GM19372 (cell line): ENCODE results near the gene ELF2.
"Not testable (repeated sequence)": the region's sequence is repeated elsewhere in the genome, so short reads cannot be mapped to it uniquely, and the experiment has no call there.

Experiments used
- ATAC-seq: cut with Tn5 transposase; IDR thresholded peaks from one replicate; pipeline ENCODE4 v1.9.1; 2021; ENCODE audit warnings: mild to moderate bottlenecking, low read depth, moderate library complexity; ENCODE audit not compliant: unreplicated experiment

The ELF2 gene

DNA sequence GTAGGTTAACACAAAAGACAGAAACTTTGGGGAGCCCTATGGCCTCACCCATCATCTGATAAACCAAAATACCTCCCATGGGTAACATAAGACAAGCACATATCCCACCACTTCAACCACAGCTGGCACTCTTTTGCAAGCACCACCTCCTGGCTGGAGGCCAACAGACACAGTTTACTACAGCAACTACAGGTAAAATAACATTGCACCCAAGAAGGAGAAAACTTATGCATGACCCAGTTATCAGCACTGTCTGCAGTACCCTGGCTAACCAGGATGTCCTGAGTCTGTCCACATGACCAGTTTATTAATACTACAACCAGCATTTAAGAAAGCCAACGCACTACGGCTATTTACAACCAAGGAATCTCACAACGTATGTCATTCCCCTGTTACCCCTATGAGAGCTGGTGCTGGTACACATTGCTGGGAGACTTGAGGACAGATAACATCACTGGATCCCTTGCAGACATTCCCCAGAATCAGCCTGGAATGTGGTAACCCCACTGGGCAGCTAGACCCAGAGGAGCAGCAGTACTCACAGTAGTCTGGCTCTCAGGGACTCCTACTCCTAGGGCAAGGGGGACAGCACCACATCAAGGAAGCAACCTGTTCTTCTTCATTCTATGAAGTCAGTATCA is 32.0 kb downstream of the ELF2 start:
- no peak for ATAC-seq

DNA sequence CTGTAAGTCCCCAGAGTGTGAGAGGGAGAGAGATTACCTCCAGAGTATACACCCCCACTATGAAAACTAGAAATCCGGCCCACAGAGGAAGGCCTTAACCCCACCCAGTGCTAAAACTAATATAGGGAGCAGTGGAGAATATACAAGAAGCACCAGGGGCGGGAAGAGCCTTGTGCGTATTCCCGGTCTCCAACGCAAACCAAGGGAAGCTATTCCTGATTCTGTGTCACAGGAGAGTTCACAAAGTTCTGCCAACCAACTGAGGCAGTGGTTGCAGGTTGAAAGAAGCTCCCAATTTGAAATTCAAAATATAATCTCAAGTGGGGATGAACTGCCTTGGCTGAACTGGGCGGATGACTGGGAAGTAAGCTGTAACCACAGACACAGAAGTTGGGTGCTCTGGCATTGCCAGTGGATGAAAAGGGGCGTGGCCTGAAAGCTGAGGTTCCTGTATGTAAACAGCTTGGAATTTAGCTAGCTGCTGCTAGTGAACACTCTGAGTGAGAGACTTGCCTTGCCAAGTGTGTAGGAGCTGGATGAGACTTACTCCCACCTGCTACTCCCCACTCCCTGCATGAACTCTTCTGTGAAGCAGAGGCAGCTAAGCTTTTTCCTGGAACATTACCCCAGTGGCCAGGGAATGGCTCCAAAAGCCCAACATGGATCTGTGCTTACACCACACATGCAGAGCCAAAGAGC is 32.7 kb downstream of the ELF2 start:
- no peak for ATAC-seq

- ATAC-seq = no peak
Observed at GRCh38 chr4:139142980-139143379, 34.0 kb downstream of the ELF2 start.

DNA sequence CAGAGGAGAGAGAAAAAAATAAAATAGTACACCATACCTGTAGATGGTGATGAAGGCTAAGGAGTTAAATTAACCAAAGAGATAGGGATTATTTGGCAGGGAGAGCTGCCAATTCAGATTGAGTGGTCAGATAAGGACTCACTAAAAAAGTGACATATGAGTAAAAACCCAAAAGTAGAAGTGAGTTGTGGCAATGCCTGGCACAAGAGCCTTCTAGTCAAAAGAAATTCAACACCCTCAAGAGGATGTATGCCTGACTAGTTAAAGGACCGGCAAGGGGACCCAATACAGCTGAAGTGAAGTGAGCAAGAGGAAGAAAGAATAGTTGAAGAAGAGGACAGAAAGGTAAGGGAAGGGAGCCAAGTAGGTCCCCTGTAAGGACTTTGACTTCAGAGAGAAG is 34.9 kb downstream of the ELF2 start:
- ATAC-seq = no peak

DNA sequence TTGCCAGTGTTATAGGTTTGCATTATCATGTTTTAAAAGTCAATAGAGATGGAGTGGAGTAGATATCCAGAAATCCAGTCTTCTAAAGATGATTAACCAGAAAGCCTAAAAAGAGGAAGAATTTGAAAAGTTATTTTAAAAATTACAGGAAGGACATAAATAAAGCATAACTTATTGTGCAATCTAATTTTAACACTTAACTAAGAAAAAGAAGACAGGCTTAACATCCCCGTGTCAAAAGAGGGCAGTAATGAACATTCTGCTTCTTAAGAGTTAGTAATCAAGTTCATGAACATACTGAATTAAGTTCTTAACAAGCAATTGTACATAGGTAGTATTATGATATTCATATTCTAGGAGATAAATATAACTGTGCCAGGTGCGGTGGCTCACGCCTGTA is 39.3 kb downstream of the ELF2 start:
- no peak for ATAC-seq

GRCh38 chr4:139134403-139134802 is 42.6 kb downstream of the ELF2 start:
- no peak for ATAC-seq

DNA sequence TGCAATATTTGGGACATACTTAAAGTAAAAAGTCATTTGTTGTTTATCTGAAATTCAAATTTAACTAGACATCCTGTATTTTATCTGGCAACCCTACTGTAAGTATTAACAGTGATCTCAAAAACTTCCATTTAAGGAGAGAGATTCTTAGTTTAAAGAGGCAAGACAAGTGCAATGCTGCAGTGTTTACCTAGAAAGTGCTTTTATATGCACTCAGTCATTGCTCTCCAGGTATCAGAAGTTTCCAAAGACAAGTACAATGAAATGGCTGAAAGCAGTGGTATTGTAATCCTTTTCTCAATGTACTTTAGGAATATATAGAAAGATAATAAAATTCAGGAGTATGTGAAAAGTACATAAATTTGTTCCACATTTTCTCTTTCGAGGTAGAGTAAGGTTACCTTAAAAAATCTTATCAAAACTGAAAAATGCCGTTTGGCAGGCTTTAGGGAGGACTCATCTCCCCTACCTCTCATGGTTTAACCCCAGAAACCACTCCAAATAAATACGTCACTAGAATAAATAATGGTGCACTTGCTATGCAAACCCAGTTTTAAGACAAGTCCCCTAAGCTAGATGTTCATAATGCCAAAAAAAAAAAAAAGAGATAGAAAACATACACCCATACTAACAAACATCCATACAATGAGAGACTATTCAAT is 45.7 kb downstream of the ELF2 start:
- ATAC-seq = no peak

DNA sequence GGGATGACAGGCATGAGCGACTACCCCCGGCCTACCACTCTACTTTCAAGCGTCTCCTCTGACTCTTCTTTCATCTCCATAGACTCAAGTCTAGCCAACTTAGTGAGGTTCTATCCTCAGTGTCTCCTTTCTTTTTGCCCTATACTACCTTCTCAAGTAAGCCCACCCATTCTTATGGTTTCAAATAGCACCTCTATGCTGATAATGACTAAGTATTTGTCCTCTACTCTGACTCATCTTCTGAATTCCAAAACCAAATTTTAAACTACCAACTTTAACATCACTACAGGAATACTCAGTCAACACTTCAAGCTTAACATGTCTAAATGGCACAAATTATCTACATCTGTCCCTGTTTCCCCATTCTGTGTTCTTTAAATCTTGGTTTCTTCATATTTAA is 47.8 kb downstream of the ELF2 start:
- no peak for ATAC-seq

GRCh38 chr4:139126898-139127297 is 50.1 kb downstream of the ELF2 start:
- no peak for ATAC-seq

GRCh38 chr4:139123910-139124309 is 53.1 kb downstream of the ELF2 start:
- no peak for ATAC-seq

GRCh38 chr4:139118365-139118764 is 58.7 kb downstream of the ELF2 start:
- ATAC-seq = no peak

DNA sequence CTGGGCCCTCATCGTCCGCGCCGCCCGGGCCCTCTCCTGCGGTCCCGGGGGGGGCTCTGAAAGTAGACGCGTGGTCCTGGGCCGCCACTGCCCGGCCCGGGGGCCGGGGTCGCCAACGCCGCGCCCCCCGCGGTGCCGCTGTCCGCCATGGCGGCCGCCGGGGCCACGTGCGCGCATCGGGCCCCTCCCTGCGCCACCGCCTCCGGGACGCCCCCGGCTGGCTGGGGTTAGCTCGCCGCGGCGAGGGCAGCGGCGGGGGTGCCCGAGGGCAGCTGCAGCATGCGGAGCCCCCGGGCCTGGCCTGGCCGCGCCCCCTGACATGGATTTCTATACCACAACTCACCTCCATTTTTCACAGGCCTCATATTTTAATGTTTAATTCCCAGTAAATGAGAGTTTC is 61.8 kb downstream of the ELF2 start:
- no peak for ATAC-seq

GRCh38 chr4:139114795-139115194 is 62.2 kb downstream of the ELF2 start:
- not testable (repeated sequence) for ATAC-seq

- no peak for ATAC-seq
Observed at GRCh38 chr4:139112650-139113049, 64.4 kb downstream of the ELF2 start.

GRCh38 chr4:139108567-139109128 is 68.4 kb downstream of the ELF2 start:
- ATAC-seq = no peak

- ATAC-seq = peak; percentile 87
Observed at GRCh38 chr4:139099366-139099982, 77.5 kb downstream of the ELF2 start.

GRCh38 chr4:139092271-139092670 is 84.7 kb downstream of the ELF2 start:
- no peak for ATAC-seq

DNA sequence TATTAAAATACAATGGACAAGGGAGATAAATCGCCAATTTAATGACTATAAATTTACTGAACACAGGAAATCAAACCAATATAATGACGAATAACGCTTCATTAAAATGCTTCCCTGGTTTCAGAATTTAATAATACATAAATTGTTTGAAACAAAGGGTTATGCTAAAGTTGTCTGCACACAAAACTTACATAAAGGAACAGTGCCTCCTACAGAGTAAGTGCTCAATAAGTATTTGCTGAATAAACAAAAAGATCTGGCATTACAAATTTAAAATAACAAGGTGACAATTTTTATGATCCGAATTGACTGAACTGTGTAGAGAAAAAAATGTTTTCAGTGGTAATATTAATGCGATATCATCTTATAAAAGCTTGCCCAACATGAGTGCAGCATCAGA is 91.9 kb downstream of the ELF2 start:
- ATAC-seq = no peak

DNA sequence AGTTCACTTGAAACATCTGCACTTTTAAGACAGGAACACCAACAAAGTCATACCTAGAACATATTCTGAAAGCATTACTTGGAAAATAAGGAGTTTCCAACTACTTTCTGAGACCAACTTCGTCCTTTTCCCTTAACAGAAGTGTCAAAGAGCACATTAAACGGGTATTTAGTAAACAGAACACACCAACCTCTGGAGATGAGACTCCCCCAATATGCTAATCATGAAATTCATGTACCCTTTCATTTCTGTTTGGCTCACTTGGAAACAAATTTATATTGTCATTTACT is 92.3 kb downstream of the ELF2 start:
- no peak for ATAC-seq

DNA sequence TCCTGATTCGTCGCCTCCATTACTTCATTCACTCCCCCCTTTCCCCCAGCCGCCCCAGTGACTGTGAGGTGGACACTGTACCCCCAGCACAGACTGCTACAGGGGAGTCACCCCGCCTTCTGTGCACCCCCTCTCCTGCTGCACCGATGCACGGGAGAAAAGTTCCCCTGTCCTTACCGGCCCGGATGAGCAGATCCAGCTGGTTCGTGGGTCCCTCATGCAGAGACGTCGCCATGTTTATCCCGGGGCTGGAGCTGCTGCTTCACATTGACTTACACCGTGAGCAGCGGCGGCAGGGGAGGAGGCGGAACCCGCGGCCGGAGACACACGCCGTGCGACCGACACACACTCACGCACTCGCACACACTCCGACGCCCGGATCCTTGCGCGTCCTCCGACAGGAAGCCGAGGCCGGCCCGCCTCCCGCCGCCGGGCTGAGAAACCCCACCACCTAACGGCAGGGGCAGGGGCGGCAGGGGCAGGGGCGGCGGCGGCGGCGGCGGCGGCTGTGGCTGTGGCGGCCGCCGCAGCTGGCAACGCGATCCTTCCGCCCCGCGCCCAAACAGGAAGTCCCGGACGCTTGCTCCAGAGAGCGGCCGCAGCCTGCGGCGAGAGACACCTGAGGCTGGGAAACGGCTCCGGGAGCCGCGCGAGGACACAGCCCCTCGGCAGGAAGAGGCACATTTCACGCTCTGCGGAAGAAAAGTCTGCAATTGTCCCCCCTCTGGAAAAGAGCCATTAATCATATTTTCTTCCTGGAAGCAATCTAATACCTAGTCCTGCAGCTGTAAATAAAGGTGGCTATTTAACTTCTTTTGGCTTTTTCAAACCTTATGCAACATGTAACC is 92.8 kb downstream of the ELF2 start:
- ATAC-seq = peak; percentile 49

DNA sequence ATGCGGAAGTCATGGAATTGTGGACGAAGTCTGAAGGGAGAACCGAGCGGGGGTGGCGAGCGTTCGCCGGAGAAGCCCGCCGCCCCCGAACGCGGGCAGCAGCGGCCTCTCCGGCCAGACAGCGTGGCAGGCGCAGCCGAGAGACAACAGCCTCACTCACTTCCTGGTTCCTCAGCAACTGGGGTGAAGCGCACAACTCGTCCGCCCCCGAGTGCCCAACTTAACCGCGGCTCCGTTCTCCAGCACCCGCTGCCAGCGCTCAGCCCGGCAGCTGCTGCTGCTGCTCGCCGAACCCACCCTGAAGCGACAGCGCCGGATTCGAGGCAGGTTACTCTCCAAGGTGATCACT is 93.4 kb downstream of the ELF2 start:
- peak; percentile 30 for ATAC-seq
